ENCODE measurements around the gene CACNB2.

- TF ChIP-seq CTCF (IDR thresholded peaks at IDR 0.05) (no peak), POLR2A (IDR thresholded peaks at IDR 0.05; ENCODE audit: low read depth) (no peak), EP300 (IDR thresholded peaks at IDR 0.05) (no peak), POLR2AphosphoS5 (IDR thresholded peaks at IDR 0.05) (no peak)
These were observed 181.1 kb downstream of the CACNB2 start for GRCh38 chr10:18321371-18321770.

Data from esophagus muscularis mucosa (tissue), 4 donors.